HG02610 (cell line): ENCODE data around the gene OCA2.
"Not testable (repeated sequence)": the region's sequence is repeated elsewhere in the genome, so short reads cannot be mapped to it uniquely, and the experiment has no call there.

Experiments used
- ATAC-seq: cut with Tn5 transposase; IDR thresholded peaks from one replicate; pipeline ENCODE4 v1.9.1; 2021; ENCODE audit warnings: mild to moderate bottlenecking, moderate library complexity; ENCODE audit not compliant: unreplicated experiment

OCA2 gene

GRCh38 chr15:28026221-28026620 lies 72.9 kb downstream of the OCA2 start:
- ATAC-seq, result no peak

- no peak for ATAC-seq
These were observed 73.7 kb downstream of the OCA2 start for GRCh38 chr15:28025413-28025812.

GRCh38 chr15:28024889-28025250 lies 74.2 kb downstream of the OCA2 start:
- ATAC-seq, result no peak

- ATAC-seq, result no peak
These were observed 74.9 kb downstream of the OCA2 start for GRCh38 chr15:28023933-28024888.

GRCh38 chr15:28023422-28023821 lies 75.7 kb downstream of the OCA2 start:
- no peak for ATAC-seq

GRCh38 chr15:28022961-28023360 lies 76.2 kb downstream of the OCA2 start:
- no peak for ATAC-seq

- no peak for ATAC-seq
These were observed 76.9 kb downstream of the OCA2 start for GRCh38 chr15:28022181-28022580.

GRCh38 chr15:28021281-28022039 lies 77.7 kb downstream of the OCA2 start:
- no peak for ATAC-seq

GRCh38 chr15:28020644-28021043 lies 78.5 kb downstream of the OCA2 start:
- ATAC-seq, result no peak

- no peak for ATAC-seq
These were observed 79.4 kb downstream of the OCA2 start for GRCh38 chr15:28019594-28020309.

GRCh38 chr15:28018291-28019044 lies 80.6 kb downstream of the OCA2 start:
- no peak for ATAC-seq

GRCh38 chr15:28017423-28017924 lies 81.6 kb downstream of the OCA2 start:
- no peak for ATAC-seq

- ATAC-seq, result no peak
These were observed 83.3 kb downstream of the OCA2 start for GRCh38 chr15:28015855-28016254.

GRCh38 chr15:28014623-28015200 lies 84.4 kb downstream of the OCA2 start:
- no peak for ATAC-seq

- no peak for ATAC-seq
These were observed 85.1 kb downstream of the OCA2 start for GRCh38 chr15:28013976-28014375.

GRCh38 chr15:28013480-28013879 lies 85.6 kb downstream of the OCA2 start:
- ATAC-seq, result no peak

GRCh38 chr15:28012231-28012630 lies 86.9 kb downstream of the OCA2 start:
- ATAC-seq, result no peak

- not testable (repeated sequence) for ATAC-seq
These were observed 90.9 kb downstream of the OCA2 start for GRCh38 chr15:28008175-28008574.

GRCh38 chr15:28006116-28006905 lies 92.8 kb downstream of the OCA2 start:
- no peak for ATAC-seq
